HL-60 (cell line): Measurements from ENCODE around the gene MSRB3.

ENCODE experiments used
- DNase-seq, 2 experiments: peaks; one replicate each; pipeline ENCODE4 v3.0.0-alpha.2; 2010 to 2020; ENCODE audit warnings: low read depth in 1 of 2, low spot score in 1 of 2
- H3K27ac ChIP-seq: fragments of 250-450 bp; sonication (Bioruptor Pico); replicated peaks from 2 replicates; pipeline ENCODE4 v1.5.1; 2020; ENCODE audit warnings: mild to moderate bottlenecking, moderate library complexity
- H3K27me3 ChIP-seq: fragments of 250-450 bp; sonication (Bioruptor Pico); 2 replicates; pipeline ENCODE4 v1.5.1; 2021; ENCODE audit warnings: mild to moderate bottlenecking, moderate library complexity; ENCODE audit not compliant: insufficient read depth, poor library complexity, severe bottlenecking
- H3K4me3 ChIP-seq: replicated peaks from 2 replicates; pipeline ENCODE4 v1.5.1; 2011; ENCODE audit warnings: mild to moderate bottlenecking, control low read depth, low read length; ENCODE audit not compliant: insufficient read depth
- CTCF ChIP-seq: IDR thresholded peaks from one replicate; pipeline ENCODE4 v1.5.1; 2011; ENCODE audit warnings: low read length, control low read depth, inconsistent platforms; ENCODE audit not compliant: insufficient read depth
- GABPA ChIP-seq: IDR thresholded peaks from 2 replicates; pipeline ENCODE4 v1.6.1; 2012; ENCODE audit warnings: low read depth
- POLR2AphosphoS5 ChIP-seq: IDR thresholded peaks from 2 replicates; pipeline ENCODE4 v1.6.1; 2012; ENCODE audit warnings: low read depth
- REST ChIP-seq: IDR thresholded peaks from 2 replicates; pipeline ENCODE4 v1.6.1; 2012; ENCODE audit warnings: low read depth; ENCODE audit not compliant: insufficient replicate concordance
- SPI1 ChIP-seq: IDR thresholded peaks from 2 replicates; pipeline ENCODE4 v1.6.1; 2012; ENCODE audit warnings: low read depth, mild to moderate bottlenecking, borderline replicate concordance

Gene MSRB3

GRCh38 chr12:65368055-65368454 lies 89.6 kb downstream of the MSRB3 start:
- no peak overlapping the region for H3K27ac ChIP-seq
- no peaks in the 10 kb centered on the region for H3K27me3 ChIP-seq
- no peak overlapping the region for H3K4me3 ChIP-seq
- TF ChIP-seq REST = no peak
- TF ChIP-seq POLR2AphosphoS5 = no peak
- TF ChIP-seq GABPA = no peak
- TF ChIP-seq CTCF = no peak
- no peak for TF ChIP-seq SPI1
- DNase-seq = no peak

GRCh38 chr12:65372574-65372973 lies 94.1 kb downstream of the MSRB3 start:
- TF ChIP-seq CTCF = no peak
- TF ChIP-seq POLR2AphosphoS5 = no peak
- no peak for TF ChIP-seq GABPA
- TF ChIP-seq REST = no peak
- 0 out of 2 replicates have a peak, but pooled peaks have one; percentile 5 for TF ChIP-seq SPI1
- DNase-seq = no peak
- H3K27me3 ChIP-seq = no peaks in the 10 kb centered on the region
- H3K27ac ChIP-seq = no peak overlapping the region
- no peak overlapping the region for H3K4me3 ChIP-seq

GRCh38 chr12:65384240-65384639 lies 105.8 kb downstream of the MSRB3 start:
- no peak for DNase-seq
- TF ChIP-seq POLR2AphosphoS5 (no peak), GABPA (no peak), SPI1 (no peak), REST (no peak), CTCF (no peak)

More at GRCh38 chr12:65384240-65384639, 105.8 kb downstream of the MSRB3 start:
- Histone ChIP-seq H3K27ac (no peak overlapping the region), H3K27me3 (no peaks in the 10 kb centered on the region), H3K4me3 (no peak overlapping the region)
